ENCODE results near the gene NOL9.

The NOL9 gene

DNA sequence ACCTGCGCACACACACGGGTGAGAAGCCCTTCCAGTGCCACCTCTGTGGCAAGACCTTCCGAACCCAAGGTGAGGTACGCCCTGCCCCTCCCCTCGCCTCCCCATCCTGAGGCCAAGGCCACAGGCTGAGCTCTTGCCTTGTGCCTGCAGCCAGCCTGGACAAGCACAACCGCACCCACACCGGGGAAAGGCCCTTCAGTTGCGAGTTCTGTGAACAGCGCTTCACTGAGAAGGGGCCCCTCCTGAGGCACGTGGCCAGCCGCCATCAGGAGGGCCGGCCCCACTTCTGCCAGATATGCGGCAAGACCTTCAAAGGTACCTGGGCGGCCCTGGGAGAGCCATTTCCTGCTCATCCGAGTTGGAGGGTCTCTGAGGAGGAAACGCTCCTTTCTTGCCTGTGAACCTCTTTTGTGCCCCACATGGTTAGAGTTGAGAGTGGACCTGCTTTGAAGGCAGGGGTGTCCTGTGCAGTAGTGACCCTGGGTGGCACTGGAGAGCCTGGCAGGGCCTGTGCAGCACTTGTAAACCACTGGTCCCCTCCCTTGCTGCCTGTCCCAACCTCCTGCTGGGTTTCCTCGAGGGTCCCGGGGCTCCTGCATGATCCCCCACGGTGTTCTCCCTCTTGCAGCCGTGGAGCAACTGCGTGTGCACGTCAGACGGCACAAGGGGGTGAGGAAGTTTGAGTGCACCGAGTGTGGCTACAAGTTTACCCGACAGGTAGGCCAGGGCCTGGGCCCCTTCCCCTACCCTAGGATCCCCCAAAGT is 34.0 kb upstream of the NOL9 start:
- Histone ChIP-seq H3K79me2 (ENCODE audit: control insufficient read depth, insufficient read depth, low read length) (no peaks in the 10 kb centered on the region), H3K36me3 (ENCODE audit: control insufficient read depth, insufficient read depth, low read length) (peaks cover 6% of the 10 kb centered on the region), H2BK120ac (ENCODE audit: low read depth, low read length) (no peak overlapping the region), H4K5ac (ENCODE audit: low read length) (no peak overlapping the region), H3K27ac (ENCODE audit: low read depth, low read length) (no peak overlapping the region), H2BK5ac (ENCODE audit: low read length) (no peak overlapping the region), H2BK15ac (replicated peaks; ENCODE audit: low read depth) (no peak overlapping the region), H3K18ac (ENCODE audit: low read length) (no peak overlapping the region), H3K4me1 (ENCODE audit: control insufficient read depth, low read depth, low read length) (no peaks in the 10 kb centered on the region), H3K4ac (ENCODE audit: low read depth, low read length) (no peak overlapping the region), H3K23ac (ENCODE audit: low read length) (no peak overlapping the region), H4K8ac (ENCODE audit: low read depth, low read length) (no peak overlapping the region), H3K4me3 (ENCODE audit: low read length) (no peak overlapping the region), H3K56ac (ENCODE audit: low read length) (no peak overlapping the region), H3K27me3 (ENCODE audit: insufficient read depth, low read length, poor library complexity) (no peaks in the 10 kb centered on the region), H3K9ac (ENCODE audit: low read length) (no peak overlapping the region), H2AK5ac (ENCODE audit: low read length) (no peak overlapping the region), H3K79me1 (ENCODE audit: low read length) (no peaks in the 10 kb centered on the region), H3K4me2 (ENCODE audit: low read length) (no peak overlapping the region)
- WGBS (ENCODE audit: extremely low coverage, insufficient coverage, low lambda C conversion rate), result no CpG with 5 or more reads among the region's 25 CpGs
- DNase-seq, result no peak

GRCh38 chr1:6587261-6588005 is 33.1 kb upstream of the NOL9 start:
- no peak overlapping the region for H3K4ac ChIP-seq (ENCODE audit: low read depth, low read length)
- H4K5ac ChIP-seq (ENCODE audit: low read length), result no peak overlapping the region
- H3K79me1 ChIP-seq (ENCODE audit: low read length), result no peaks in the 10 kb centered on the region
- no peak overlapping the region for H4K8ac ChIP-seq (ENCODE audit: low read depth, low read length)
- no peak overlapping the region for H2BK15ac ChIP-seq (replicated peaks; ENCODE audit: low read depth)
- H3K27ac ChIP-seq (ENCODE audit: low read depth, low read length), result no peak overlapping the region
- H3K27me3 ChIP-seq (ENCODE audit: insufficient read depth, low read length, poor library complexity), result no peaks in the 10 kb centered on the region
- no peak for DNase-seq
- no peak overlapping the region for H3K18ac ChIP-seq (ENCODE audit: low read length)
- H2BK5ac ChIP-seq (ENCODE audit: low read length), result no peak overlapping the region
- H3K9ac ChIP-seq (ENCODE audit: low read length), result no peak overlapping the region
- no peak overlapping the region for H3K4me2 ChIP-seq (ENCODE audit: low read length)
- H2BK120ac ChIP-seq (ENCODE audit: low read depth, low read length), result no peak overlapping the region
- no peaks in the 10 kb centered on the region for H3K79me2 ChIP-seq (ENCODE audit: control insufficient read depth, insufficient read depth, low read length)
- no peak overlapping the region for H3K56ac ChIP-seq (ENCODE audit: low read length)
- no peak overlapping the region for H2AK5ac ChIP-seq (ENCODE audit: low read length)
- no peaks in the 10 kb centered on the region for H3K4me1 ChIP-seq (ENCODE audit: control insufficient read depth, low read depth, low read length)
- no CpG with 5 or more reads among the region's 13 CpGs for WGBS (ENCODE audit: extremely low coverage, insufficient coverage, low lambda C conversion rate)
- peaks cover 6% of the 10 kb centered on the region for H3K36me3 ChIP-seq (ENCODE audit: control insufficient read depth, insufficient read depth, low read length)
- no peak overlapping the region for H3K4me3 ChIP-seq (ENCODE audit: low read length)
- H3K23ac ChIP-seq (ENCODE audit: low read length), result no peak overlapping the region

DNA sequence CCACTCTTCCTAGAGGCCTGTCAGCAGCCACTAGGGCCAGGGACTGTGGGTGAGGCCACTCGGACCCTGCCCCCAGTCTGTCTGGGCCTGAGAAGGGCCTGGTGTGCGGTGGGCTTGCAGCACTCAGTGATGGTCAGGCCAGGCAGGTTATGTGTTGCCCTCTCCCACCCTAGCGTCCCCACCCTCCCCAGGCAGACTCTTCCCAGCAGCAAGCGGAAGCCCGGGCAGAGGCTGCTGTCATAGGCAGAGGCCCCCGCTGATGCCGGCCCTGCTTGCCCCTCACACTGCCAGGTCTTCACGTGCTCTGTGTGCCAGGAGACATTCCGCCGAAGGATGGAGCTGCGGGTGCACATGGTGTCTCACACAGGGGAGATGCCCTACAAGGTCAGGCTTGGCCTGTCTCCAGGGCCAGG is 32.1 kb upstream of the NOL9 start:
- Histone ChIP-seq H3K36me3 (ENCODE audit: control insufficient read depth, insufficient read depth, low read length) (peaks cover 5% of the 10 kb centered on the region), H2AK5ac (ENCODE audit: low read length) (no peak overlapping the region), H3K4me3 (ENCODE audit: low read length) (no peak overlapping the region), H3K79me1 (ENCODE audit: low read length) (peaks cover 3% of the 10 kb centered on the region), H3K79me2 (ENCODE audit: control insufficient read depth, insufficient read depth, low read length) (no peaks in the 10 kb centered on the region), H3K27me3 (ENCODE audit: insufficient read depth, low read length, poor library complexity) (no peaks in the 10 kb centered on the region), H3K56ac (ENCODE audit: low read length) (no peak overlapping the region), H3K27ac (ENCODE audit: low read depth, low read length) (no peak overlapping the region), H3K23ac (ENCODE audit: low read length) (no peak overlapping the region), H3K4me2 (ENCODE audit: low read length) (no peak overlapping the region), H2BK120ac (ENCODE audit: low read depth, low read length) (no peak overlapping the region), H3K4me1 (ENCODE audit: control insufficient read depth, low read depth, low read length) (no peaks in the 10 kb centered on the region), H3K18ac (ENCODE audit: low read length) (no peak overlapping the region), H2BK15ac (replicated peaks; ENCODE audit: low read depth) (no peak overlapping the region), H2BK5ac (ENCODE audit: low read length) (no peak overlapping the region), H4K5ac (ENCODE audit: low read length) (no peak overlapping the region), H4K8ac (ENCODE audit: low read depth, low read length) (no peak overlapping the region), H3K4ac (ENCODE audit: low read depth, low read length) (no peak overlapping the region), H3K9ac (ENCODE audit: low read length) (no peak overlapping the region)
- WGBS (ENCODE audit: extremely low coverage, insufficient coverage, low lambda C conversion rate), result no CpG with 5 or more reads among the region's 11 CpGs
- DNase-seq, result no peak

DNA sequence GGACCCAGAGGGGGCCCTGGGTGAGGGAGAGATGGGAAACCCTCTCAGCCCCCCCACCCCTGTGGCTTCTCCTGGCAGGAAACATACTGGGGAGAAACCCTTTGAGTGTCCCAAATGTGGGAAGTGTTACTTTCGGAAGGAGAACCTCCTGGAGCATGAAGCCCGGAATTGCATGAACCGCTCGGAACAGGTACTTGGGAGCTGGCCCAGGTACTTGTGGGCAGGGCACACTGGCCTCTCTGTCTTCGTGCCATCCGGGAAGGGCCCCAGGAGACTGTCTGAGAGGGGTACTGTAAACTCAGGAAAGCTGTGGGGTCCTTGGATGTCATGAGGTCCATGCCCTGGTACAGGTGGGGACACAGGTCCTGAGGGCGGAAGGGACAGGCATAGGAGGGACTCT is 31.5 kb upstream of the NOL9 start:
- Histone ChIP-seq H4K5ac (ENCODE audit: low read length) (no peak overlapping the region), H3K4ac (ENCODE audit: low read depth, low read length) (no peak overlapping the region), H3K4me1 (ENCODE audit: control insufficient read depth, low read depth, low read length) (no peaks in the 10 kb centered on the region), H4K8ac (ENCODE audit: low read depth, low read length) (no peak overlapping the region), H3K27ac (ENCODE audit: low read depth, low read length) (no peak overlapping the region), H3K9ac (ENCODE audit: low read length) (no peak overlapping the region), H2AK5ac (ENCODE audit: low read length) (no peak overlapping the region), H3K4me3 (ENCODE audit: low read length) (no peak overlapping the region), H2BK120ac (ENCODE audit: low read depth, low read length) (no peak overlapping the region), H3K27me3 (ENCODE audit: insufficient read depth, low read length, poor library complexity) (no peaks in the 10 kb centered on the region), H3K36me3 (ENCODE audit: control insufficient read depth, insufficient read depth, low read length) (peaks cover 5% of the 10 kb centered on the region), H3K4me2 (ENCODE audit: low read length) (no peak overlapping the region), H2BK15ac (replicated peaks; ENCODE audit: low read depth) (no peak overlapping the region), H3K18ac (ENCODE audit: low read length) (no peak overlapping the region), H3K56ac (ENCODE audit: low read length) (no peak overlapping the region), H2BK5ac (ENCODE audit: low read length) (no peak overlapping the region), H3K79me2 (ENCODE audit: control insufficient read depth, insufficient read depth, low read length) (no peaks in the 10 kb centered on the region), H3K79me1 (ENCODE audit: low read length) (peaks cover 5% of the 10 kb centered on the region), H3K23ac (ENCODE audit: low read length) (no peak overlapping the region)
- WGBS (ENCODE audit: extremely low coverage, insufficient coverage, low lambda C conversion rate), result no CpG with 5 or more reads among the region's 7 CpGs
- no peak for DNase-seq

- H3K27me3 ChIP-seq (ENCODE audit: insufficient read depth, low read length, poor library complexity), result no peaks in the 10 kb centered on the region
- no peak overlapping the region for H2BK5ac ChIP-seq (ENCODE audit: low read length)
- no peak overlapping the region for H2BK120ac ChIP-seq (ENCODE audit: low read depth, low read length)
- no peak overlapping the region for H3K23ac ChIP-seq (ENCODE audit: low read length)
- no peak overlapping the region for H3K4me2 ChIP-seq (ENCODE audit: low read length)
- H3K56ac ChIP-seq (ENCODE audit: low read length), result no peak overlapping the region
- H2BK15ac ChIP-seq (replicated peaks; ENCODE audit: low read depth), result no peak overlapping the region
- no peak overlapping the region for H3K18ac ChIP-seq (ENCODE audit: low read length)
- H2AK5ac ChIP-seq (ENCODE audit: low read length), result no peak overlapping the region
- H3K79me1 ChIP-seq (ENCODE audit: low read length), result peaks cover 8% of the 10 kb centered on the region
- H3K4me1 ChIP-seq (ENCODE audit: control insufficient read depth, low read depth, low read length), result no peaks in the 10 kb centered on the region
- H3K79me2 ChIP-seq (ENCODE audit: control insufficient read depth, insufficient read depth, low read length), result peaks cover 3% of the 10 kb centered on the region
- H3K4me3 ChIP-seq (ENCODE audit: low read length), result no peak overlapping the region
- H3K27ac ChIP-seq (ENCODE audit: low read depth, low read length), result no peak overlapping the region
- peaks cover under 1% of the 10 kb centered on the region for H3K36me3 ChIP-seq (ENCODE audit: control insufficient read depth, insufficient read depth, low read length)
- no CpG with 5 or more reads among the region's 12 CpGs for WGBS (ENCODE audit: extremely low coverage, insufficient coverage, low lambda C conversion rate)
- no peak overlapping the region for H4K8ac ChIP-seq (ENCODE audit: low read depth, low read length)
- no peak overlapping the region for H4K5ac ChIP-seq (ENCODE audit: low read length)
- H3K4ac ChIP-seq (ENCODE audit: low read depth, low read length), result no peak overlapping the region
- DNase-seq, result no peak
- H3K9ac ChIP-seq (ENCODE audit: low read length), result no peak overlapping the region
These were observed 30.9 kb upstream of the NOL9 start for GRCh38 chr1:6585081-6585722.

Measured in mesendoderm (in vitro differentiated cells).